Neural cell (in vitro differentiated cells): Measurements from ENCODE around the gene AMT.

Source experiments
- EP300 ChIP-seq: fragments of 450-650 bp; conservative IDR thresholded peaks from 2 replicates; pipeline ENCODE4 v1.6.1; 2014; ENCODE audit warnings: antibody characterized with exemption, mild to moderate bottlenecking, moderate library complexity; ENCODE audit not compliant: poor library complexity, severe bottlenecking
- EZH2 ChIP-seq: fragments of 200-600, 300-800 bp; shearing (Covaris generic), sonication (generic); IDR thresholded peaks from 2 replicates; pipeline ENCODE4 v1.6.1; 2014; ENCODE audit warnings: antibody characterized with exemption, low read length, borderline replicate concordance, mild to moderate bottlenecking; ENCODE audit not compliant: insufficient read depth, poor library complexity, severe bottlenecking
- MXI1 ChIP-seq: fragments of 450-650 bp; conservative IDR thresholded peaks from 2 replicates; pipeline ENCODE4 v1.6.1; 2014; ENCODE audit warnings: antibody characterized with exemption, mild to moderate bottlenecking; ENCODE audit not compliant: poor library complexity, severe bottlenecking
- TF ChIP-seq, protein P1 (sequence below): fragments of 450-650 bp; IDR thresholded peaks from 2 replicates; pipeline ENCODE4 v1.5.1; 2014; ENCODE audit warnings: antibody characterized with exemption, mild to moderate bottlenecking, moderate library complexity; ENCODE audit not compliant: poor library complexity, severe bottlenecking

DNA sequence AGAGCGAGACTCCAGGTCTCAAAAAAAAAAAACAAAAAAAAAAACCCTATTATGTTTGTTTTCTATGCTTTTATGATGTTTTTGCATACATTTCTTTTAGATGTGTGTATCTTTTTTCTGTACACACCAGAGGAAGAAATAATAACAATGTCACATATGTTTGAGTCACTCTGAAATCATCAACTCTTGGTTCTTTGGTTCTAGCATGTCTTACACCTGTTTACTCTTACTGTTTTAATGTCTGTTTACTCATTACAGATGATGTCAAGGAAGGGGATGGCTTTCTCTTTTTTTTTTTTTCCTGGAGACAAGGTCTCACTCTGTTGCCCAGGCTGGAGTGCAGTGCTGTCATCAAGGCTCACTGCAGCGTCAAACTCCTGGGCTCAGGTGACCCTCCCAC lies 34.6 kb downstream of the AMT start:
- no peak for TF ChIP-seq MXI1
- TF ChIP-seq, protein P1, sequence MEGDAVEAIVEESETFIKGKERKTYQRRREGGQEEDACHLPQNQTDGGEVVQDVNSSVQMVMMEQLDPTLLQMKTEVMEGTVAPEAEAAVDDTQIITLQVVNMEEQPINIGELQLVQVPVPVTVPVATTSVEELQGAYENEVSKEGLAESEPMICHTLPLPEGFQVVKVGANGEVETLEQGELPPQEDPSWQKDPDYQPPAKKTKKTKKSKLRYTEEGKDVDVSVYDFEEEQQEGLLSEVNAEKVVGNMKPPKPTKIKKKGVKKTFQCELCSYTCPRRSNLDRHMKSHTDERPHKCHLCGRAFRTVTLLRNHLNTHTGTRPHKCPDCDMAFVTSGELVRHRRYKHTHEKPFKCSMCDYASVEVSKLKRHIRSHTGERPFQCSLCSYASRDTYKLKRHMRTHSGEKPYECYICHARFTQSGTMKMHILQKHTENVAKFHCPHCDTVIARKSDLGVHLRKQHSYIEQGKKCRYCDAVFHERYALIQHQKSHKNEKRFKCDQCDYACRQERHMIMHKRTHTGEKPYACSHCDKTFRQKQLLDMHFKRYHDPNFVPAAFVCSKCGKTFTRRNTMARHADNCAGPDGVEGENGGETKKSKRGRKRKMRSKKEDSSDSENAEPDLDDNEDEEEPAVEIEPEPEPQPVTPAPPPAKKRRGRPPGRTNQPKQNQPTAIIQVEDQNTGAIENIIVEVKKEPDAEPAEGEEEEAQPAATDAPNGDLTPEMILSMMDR: no peak
- no peak for TF ChIP-seq EZH2
- TF ChIP-seq EP300: no peak
